Measurements from ENCODE around the gene PTPRD. TPM values are rescaled to one million over a fixed set of nuclear protein-coding genes. Genes with fewer than 3 reads are reported as not detected.

The PTPRD gene
- polyA plus RNA-seq, 4 donors = 2.1 to 5.6 (median 3.9) TPM

- no peak overlapping the region for H3K27ac ChIP-seq (ENCODE audit: low read depth in 1 of 3, low read length in 2 of 3)
- H3K4me1 ChIP-seq (ENCODE audit: control insufficient read depth in 3 of 3, insufficient read depth in 2 of 3, low read depth in 1 of 3, low read length in 2 of 3) = no peaks in the 10 kb centered on the region
- FAIRE-seq (no peak), DNase-seq (no peak)
- 72 to 85% (median 76%) methylated on average over 4 of the region's 4 CpGs for WGBS, 3 donors
- H3K9me3 ChIP-seq (ENCODE audit: control insufficient read depth in 2 of 2, insufficient read depth in 1 of 2, low read depth in 1 of 2, low read length in 1 of 2) = no peaks in the 10 kb centered on the region
- no peak overlapping the region for H3K4me3 ChIP-seq (ENCODE audit: low read depth in 1 of 3, low read length in 3 of 3)
- no peaks in the 10 kb centered on the region for H3K36me3 ChIP-seq (ENCODE audit: control insufficient read depth in 3 of 3, insufficient read depth in 2 of 3, low read depth in 1 of 3, low read length in 3 of 3)
- no peaks in the 10 kb centered on the region for H3K27me3 ChIP-seq (ENCODE audit: control insufficient read depth in 3 of 3, insufficient read depth in 3 of 3, low read length in 3 of 3)
These were observed 1202.1 kb downstream of the PTPRD start for GRCh38 chr9:9410736-9411135.

GRCh38 chr9:9399982-9400381, 1212.8 kb downstream of the PTPRD start:
- no peaks in the 10 kb centered on the region for H3K36me3 ChIP-seq (ENCODE audit: control insufficient read depth in 3 of 3, insufficient read depth in 2 of 3, low read depth in 1 of 3, low read length in 3 of 3)
- H3K27ac ChIP-seq (ENCODE audit: low read depth in 1 of 3, low read length in 2 of 3) = no peak overlapping the region
- WGBS, 3 donors = 53 to 77% (median 59%) methylated on average over 2 of the region's 2 CpGs
- H3K27me3 ChIP-seq (ENCODE audit: control insufficient read depth in 3 of 3, insufficient read depth in 3 of 3, low read length in 3 of 3) = no peaks in the 10 kb centered on the region
- FAIRE-seq (no peak), DNase-seq (no peak)
- H3K9me3 ChIP-seq (ENCODE audit: control insufficient read depth in 2 of 2, insufficient read depth in 1 of 2, low read depth in 1 of 2, low read length in 1 of 2) = no peaks in the 10 kb centered on the region
- H3K4me1 ChIP-seq (ENCODE audit: control insufficient read depth in 3 of 3, insufficient read depth in 2 of 3, low read depth in 1 of 3, low read length in 2 of 3) = no peaks in the 10 kb centered on the region
- H3K4me3 ChIP-seq (ENCODE audit: low read depth in 1 of 3, low read length in 3 of 3) = no peak overlapping the region

DNA sequence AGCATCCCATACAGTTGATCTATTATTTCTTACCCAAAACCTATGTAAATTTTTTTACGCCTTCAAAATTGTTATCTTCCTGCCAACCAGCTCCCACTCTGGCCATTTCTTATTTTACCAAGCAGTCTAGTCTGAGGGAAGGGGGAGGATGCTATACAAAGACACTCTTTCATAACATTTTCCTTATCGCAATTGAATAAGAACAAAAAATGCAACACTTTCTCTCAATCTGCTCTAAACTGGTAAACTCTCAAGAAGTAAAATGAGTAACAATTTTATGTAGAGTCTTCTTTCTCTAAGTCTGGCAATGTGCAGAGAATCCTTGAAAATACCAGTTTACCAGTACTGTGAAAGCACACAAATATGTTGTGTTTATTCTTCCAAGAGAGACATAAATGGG, 1216.3 kb downstream of the PTPRD start:
- no peak overlapping the region for H3K27ac ChIP-seq (ENCODE audit: low read depth in 1 of 3, low read length in 2 of 3)
- WGBS, 3 donors = 69 to 98% (median 94%) methylated on average over 2 of the region's 2 CpGs
- no peaks in the 10 kb centered on the region for H3K4me1 ChIP-seq (ENCODE audit: control insufficient read depth in 3 of 3, insufficient read depth in 2 of 3, low read depth in 1 of 3, low read length in 2 of 3)
- H3K9me3 ChIP-seq (ENCODE audit: control insufficient read depth in 2 of 2, insufficient read depth in 1 of 2, low read depth in 1 of 2, low read length in 1 of 2) = no peaks in the 10 kb centered on the region
- FAIRE-seq = no peak
- DNase-seq = no peak
- no peaks in the 10 kb centered on the region for H3K36me3 ChIP-seq (ENCODE audit: control insufficient read depth in 3 of 3, insufficient read depth in 2 of 3, low read depth in 1 of 3, low read length in 3 of 3)
- no peak overlapping the region for H3K4me3 ChIP-seq (ENCODE audit: low read depth in 1 of 3, low read length in 3 of 3)
- H3K27me3 ChIP-seq (ENCODE audit: control insufficient read depth in 3 of 3, insufficient read depth in 3 of 3, low read length in 3 of 3) = no peaks in the 10 kb centered on the region

DNA sequence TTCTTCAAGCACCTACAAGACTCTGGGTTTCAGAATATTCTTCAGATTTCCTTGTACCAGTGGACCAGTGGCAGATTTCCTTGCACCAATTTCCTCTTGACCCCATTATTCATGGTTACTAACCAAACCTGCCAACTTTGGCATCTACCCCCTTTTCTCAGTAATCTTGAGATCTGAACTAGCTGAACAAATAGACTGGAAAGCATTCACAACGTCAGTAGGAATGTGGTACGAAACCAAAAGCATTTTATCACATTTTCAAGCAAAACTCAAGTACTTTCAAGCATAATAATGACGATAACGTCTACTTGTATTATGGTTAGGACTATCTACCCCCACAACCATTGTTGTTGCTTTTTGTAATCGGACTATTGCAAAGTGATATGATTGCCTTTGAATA, 1217.3 kb downstream of the PTPRD start:
- Histone ChIP-seq H3K27me3 (ENCODE audit: control insufficient read depth in 3 of 3, insufficient read depth in 3 of 3, low read length in 3 of 3) (no peaks in the 10 kb centered on the region), H3K36me3 (ENCODE audit: control insufficient read depth in 3 of 3, insufficient read depth in 2 of 3, low read depth in 1 of 3, low read length in 3 of 3) (no peaks in the 10 kb centered on the region), H3K4me1 (ENCODE audit: control insufficient read depth in 3 of 3, insufficient read depth in 2 of 3, low read depth in 1 of 3, low read length in 2 of 3) (no peaks in the 10 kb centered on the region), H3K9me3 (ENCODE audit: control insufficient read depth in 2 of 2, insufficient read depth in 1 of 2, low read depth in 1 of 2, low read length in 1 of 2) (no peaks in the 10 kb centered on the region), H3K27ac (ENCODE audit: low read depth in 1 of 3, low read length in 2 of 3) (no peak overlapping the region), H3K4me3 (ENCODE audit: low read depth in 1 of 3, low read length in 3 of 3) (no peak overlapping the region)
- 71 to 77% (median 72%) methylated on average over 5 of the region's 5 CpGs for WGBS, 3 donors
- FAIRE-seq = no peak
- no peak for DNase-seq

DNA sequence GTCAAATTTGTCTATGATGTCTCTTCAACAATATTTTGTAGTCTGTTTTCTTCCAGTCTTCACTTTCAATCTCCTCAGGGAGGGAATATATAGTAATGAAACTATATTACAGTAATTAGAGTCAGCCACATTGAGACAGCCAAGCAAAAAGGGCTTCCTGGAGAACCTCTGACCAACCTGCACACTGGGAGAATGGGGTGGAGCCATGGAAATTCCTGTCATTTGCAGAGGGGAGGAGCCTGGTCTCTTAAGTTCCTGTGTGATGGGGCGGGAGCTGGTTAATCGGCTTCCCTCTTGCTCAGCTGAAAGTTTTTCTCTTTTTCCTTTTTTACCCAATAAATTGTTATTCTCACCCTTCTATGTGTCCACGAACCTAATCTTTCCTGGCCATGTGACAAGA, 1220.0 kb downstream of the PTPRD start:
- no peaks in the 10 kb centered on the region for H3K9me3 ChIP-seq (ENCODE audit: control insufficient read depth in 2 of 2, insufficient read depth in 1 of 2, low read depth in 1 of 2, low read length in 1 of 2)
- no peaks in the 10 kb centered on the region for H3K36me3 ChIP-seq (ENCODE audit: control insufficient read depth in 3 of 3, insufficient read depth in 2 of 3, low read depth in 1 of 3, low read length in 3 of 3)
- no peaks in the 10 kb centered on the region for H3K4me1 ChIP-seq (ENCODE audit: control insufficient read depth in 3 of 3, insufficient read depth in 2 of 3, low read depth in 1 of 3, low read length in 2 of 3)
- H3K27me3 ChIP-seq (ENCODE audit: control insufficient read depth in 3 of 3, insufficient read depth in 3 of 3, low read length in 3 of 3) = no peaks in the 10 kb centered on the region
- H3K27ac ChIP-seq (ENCODE audit: low read depth in 1 of 3, low read length in 2 of 3) = no peak overlapping the region
- DNase-seq (peak in 1 of 2 donors; percentile 1), FAIRE-seq (no peak)
- WGBS, 3 donors = 73 to 81% (median 77%) methylated on average over 3 of the region's 3 CpGs
- no peak overlapping the region for H3K4me3 ChIP-seq (ENCODE audit: low read depth in 1 of 3, low read length in 3 of 3)

GRCh38 chr9:9389904-9390303, 1222.9 kb downstream of the PTPRD start:
- Histone ChIP-seq H3K27ac (ENCODE audit: low read depth in 1 of 3, low read length in 2 of 3) (no peak overlapping the region), H3K27me3 (ENCODE audit: control insufficient read depth in 3 of 3, insufficient read depth in 3 of 3, low read length in 3 of 3) (no peaks in the 10 kb centered on the region), H3K4me3 (ENCODE audit: low read depth in 1 of 3, low read length in 3 of 3) (no peak overlapping the region), H3K4me1 (ENCODE audit: control insufficient read depth in 3 of 3, insufficient read depth in 2 of 3, low read depth in 1 of 3, low read length in 2 of 3) (no peaks in the 10 kb centered on the region), H3K9me3 (ENCODE audit: control insufficient read depth in 2 of 2, insufficient read depth in 1 of 2, low read depth in 1 of 2, low read length in 1 of 2) (no peaks in the 10 kb centered on the region), H3K36me3 (ENCODE audit: control insufficient read depth in 3 of 3, insufficient read depth in 2 of 3, low read depth in 1 of 3, low read length in 3 of 3) (no peaks in the 10 kb centered on the region)
- peak in 1 of 2 donors; percentile 1 for DNase-seq
- no peak for FAIRE-seq
- 22 to 70% (median 38%) methylated on average over 3 of the region's 3 CpGs for WGBS, 3 donors

DNA sequence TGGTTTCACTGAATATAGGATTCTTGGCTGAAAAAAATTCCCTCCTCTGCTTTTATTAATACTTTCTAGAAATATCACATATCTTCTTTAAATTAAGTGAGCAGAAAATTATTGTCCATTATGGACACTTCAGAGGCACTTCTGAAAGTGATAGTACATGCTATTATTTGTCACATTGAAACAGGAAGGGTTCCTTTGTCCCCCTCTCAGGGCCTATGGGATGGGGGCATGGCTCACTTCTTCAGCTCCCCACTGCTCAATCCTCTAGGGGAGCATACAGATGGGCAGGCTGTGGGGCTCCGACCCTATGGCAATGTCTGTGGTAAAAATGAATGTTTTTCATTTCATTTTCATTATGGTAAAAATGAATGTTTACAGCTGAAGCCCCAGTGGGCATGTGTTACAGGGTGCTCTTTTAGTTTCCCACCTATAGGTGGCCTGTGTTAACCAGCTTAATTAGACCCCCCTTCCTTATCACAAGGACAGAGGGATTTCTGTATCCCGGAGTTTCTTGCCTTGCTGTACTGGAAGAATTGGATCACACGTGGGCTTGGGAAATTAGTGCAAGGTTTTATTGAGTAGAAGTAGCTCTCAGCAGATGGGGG, 1225.2 kb downstream of the PTPRD start:
- FAIRE-seq (no peak), DNase-seq (no peak)
- H3K9me3 ChIP-seq (ENCODE audit: control insufficient read depth in 2 of 2, insufficient read depth in 1 of 2, low read depth in 1 of 2, low read length in 1 of 2) = no peaks in the 10 kb centered on the region
- no peak overlapping the region for H3K4me3 ChIP-seq (ENCODE audit: low read depth in 1 of 3, low read length in 3 of 3)
- no peaks in the 10 kb centered on the region for H3K4me1 ChIP-seq (ENCODE audit: control insufficient read depth in 3 of 3, insufficient read depth in 2 of 3, low read depth in 1 of 3, low read length in 2 of 3)
- no peaks in the 10 kb centered on the region for H3K27me3 ChIP-seq (ENCODE audit: control insufficient read depth in 3 of 3, insufficient read depth in 3 of 3, low read length in 3 of 3)
- no peaks in the 10 kb centered on the region for H3K36me3 ChIP-seq (ENCODE audit: control insufficient read depth in 3 of 3, insufficient read depth in 2 of 3, low read depth in 1 of 3, low read length in 3 of 3)
- WGBS, 3 donors = 53 to 72% (median 61%) methylated on average over 3 of the region's 3 CpGs
- no peak overlapping the region for H3K27ac ChIP-seq (ENCODE audit: low read depth in 1 of 3, low read length in 2 of 3)

DNA sequence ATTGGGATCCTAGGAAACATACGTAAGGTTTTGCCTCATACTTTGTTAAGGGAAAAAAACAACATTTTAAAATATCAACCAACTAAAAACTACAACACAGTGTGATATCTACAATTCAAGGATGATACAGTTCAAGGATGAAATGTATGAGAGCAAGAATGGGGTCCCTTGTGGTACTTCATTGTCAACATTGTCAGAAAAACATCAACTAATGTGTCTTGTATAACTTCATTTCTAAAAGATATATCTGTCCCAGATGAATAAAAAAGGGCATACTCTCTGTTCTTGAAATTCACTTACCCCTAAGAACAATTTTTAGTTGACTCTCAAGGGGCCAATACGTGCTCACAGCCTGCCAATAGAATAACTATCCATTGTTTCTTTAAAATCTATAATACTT, 1250.5 kb downstream of the PTPRD start:
- H3K4me3 ChIP-seq (ENCODE audit: low read depth in 1 of 3, low read length in 3 of 3) = no peak overlapping the region
- H3K9me3 ChIP-seq (ENCODE audit: control insufficient read depth in 2 of 2, insufficient read depth in 1 of 2, low read depth in 1 of 2, low read length in 1 of 2) = no peaks in the 10 kb centered on the region
- WGBS, 3 donors = 56 to 69% (median 57%) methylated on average over 2 of the region's 2 CpGs
- no peak overlapping the region for H3K27ac ChIP-seq (ENCODE audit: low read depth in 1 of 3, low read length in 2 of 3)
- no peaks in the 10 kb centered on the region for H3K36me3 ChIP-seq (ENCODE audit: control insufficient read depth in 3 of 3, insufficient read depth in 2 of 3, low read depth in 1 of 3, low read length in 3 of 3)
- FAIRE-seq = no peak
- H3K4me1 ChIP-seq (ENCODE audit: control insufficient read depth in 3 of 3, insufficient read depth in 2 of 3, low read depth in 1 of 3, low read length in 2 of 3) = no peaks in the 10 kb centered on the region
- DNase-seq = no peak
- no peaks in the 10 kb centered on the region for H3K27me3 ChIP-seq (ENCODE audit: control insufficient read depth in 3 of 3, insufficient read depth in 3 of 3, low read length in 3 of 3)

DNA sequence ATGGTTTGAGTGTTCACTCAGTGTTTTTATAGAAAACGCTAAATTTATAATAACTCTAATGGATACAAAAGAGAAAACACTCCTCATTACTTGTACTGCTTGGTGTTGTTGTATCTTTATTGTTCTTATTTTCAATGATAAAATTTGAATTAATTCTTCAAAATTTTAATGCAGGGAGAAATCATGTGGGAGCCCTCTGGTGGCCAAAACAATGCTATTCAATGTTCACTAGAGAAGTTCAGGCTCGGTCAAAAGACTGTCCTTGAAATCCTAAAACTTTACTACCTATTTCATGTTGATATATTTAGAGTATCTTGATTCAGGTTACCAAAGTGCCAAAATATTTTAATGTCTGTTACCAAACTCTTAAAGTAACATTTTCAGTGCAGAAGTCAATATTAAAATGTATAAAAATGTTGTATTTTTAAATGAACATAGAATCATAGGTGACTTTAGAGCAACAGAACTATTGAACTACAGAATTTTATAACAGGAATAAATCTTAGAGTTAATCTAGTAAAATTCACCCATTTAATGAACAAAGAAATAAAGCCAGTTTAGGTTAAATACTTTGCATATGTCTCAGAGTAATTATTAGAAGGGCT, 1259.8 kb downstream of the PTPRD start:
- no peaks in the 10 kb centered on the region for H3K4me1 ChIP-seq (ENCODE audit: control insufficient read depth in 3 of 3, insufficient read depth in 2 of 3, low read depth in 1 of 3, low read length in 2 of 3)
- FAIRE-seq = peak; percentile 19
- DNase-seq = no peak
- WGBS, 3 donors = 12 to 25% (median 17%) methylated on average over 2 of the region's 2 CpGs
- no peaks in the 10 kb centered on the region for H3K9me3 ChIP-seq (ENCODE audit: control insufficient read depth in 2 of 2, insufficient read depth in 1 of 2, low read depth in 1 of 2, low read length in 1 of 2)
- H3K27me3 ChIP-seq (ENCODE audit: control insufficient read depth in 3 of 3, insufficient read depth in 3 of 3, low read length in 3 of 3) = no peaks in the 10 kb centered on the region
- no peak overlapping the region for H3K27ac ChIP-seq (ENCODE audit: low read depth in 1 of 3, low read length in 2 of 3)
- no peaks in the 10 kb centered on the region for H3K36me3 ChIP-seq (ENCODE audit: control insufficient read depth in 3 of 3, insufficient read depth in 2 of 3, low read depth in 1 of 3, low read length in 3 of 3)
- no peak overlapping the region for H3K4me3 ChIP-seq (ENCODE audit: low read depth in 1 of 3, low read length in 3 of 3)
